HL-60/S4 treated with retinoic acid at 250 ng/mL for 4 days and 3 days (cell line): ENCODE measurements around the gene EBF4.

Source experiments
- in situ Hi-C: fragments of 300-500 bp; cut with MboI; formaldehyde crosslinking; loops from 2 replicates; pipeline ENCODE4 v1.7.0; 2022; ENCODE audit warnings: low sequenced_read_pairs

EBF4 gene

GRCh38 chr20:2698912-2699311, 6.3 kb downstream of the EBF4 start:
- in situ Hi-C loops: no loop called here

GRCh38 chr20:2699775-2700413, 7.3 kb downstream of the EBF4 start:
- in situ Hi-C loops: no loop called here

- in situ Hi-C loops: no loop called here
Observed at GRCh38 chr20:2700913-2701620, 8.5 kb downstream of the EBF4 start.

- in situ Hi-C loops: no loop called here
Observed at GRCh38 chr20:2701671-2702081, 9.1 kb downstream of the EBF4 start.

DNA sequence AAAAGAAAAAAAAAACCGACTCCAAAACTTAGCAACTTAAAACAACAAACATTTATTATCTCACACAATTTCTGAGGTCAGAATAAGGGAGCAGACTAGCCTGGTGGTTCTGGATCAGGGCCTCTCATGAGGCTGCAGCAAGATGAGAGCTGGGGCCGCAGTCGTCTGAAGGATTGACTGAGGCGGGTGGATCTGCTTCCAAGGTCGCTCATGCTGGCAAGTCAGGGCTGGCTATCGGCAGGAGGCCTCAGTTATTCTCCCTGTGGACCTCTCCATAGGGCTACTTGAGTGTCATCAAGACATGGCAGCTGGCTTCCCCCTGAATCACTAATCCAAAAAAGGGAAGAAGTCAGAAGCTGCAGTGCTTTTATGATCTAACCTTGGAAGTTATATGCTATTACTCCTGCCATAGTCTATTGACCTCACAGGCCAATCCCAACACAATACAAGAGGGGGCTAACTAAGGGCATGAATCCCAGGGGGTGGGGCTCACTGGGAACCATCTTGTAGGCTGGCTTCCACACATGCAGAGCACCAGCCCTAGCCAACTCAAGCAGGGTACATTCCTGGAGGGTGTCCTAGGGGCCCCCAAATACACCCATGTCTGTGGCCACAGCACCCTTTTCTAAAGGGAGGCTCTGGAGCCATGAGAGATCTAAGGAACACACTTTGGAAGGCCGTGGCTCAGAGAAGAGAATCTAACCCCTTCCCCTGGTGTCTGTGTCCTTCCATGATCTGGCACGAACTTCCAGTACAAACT, 11.3 kb downstream of the EBF4 start:
- in situ Hi-C loops: no loop called here

- in situ Hi-C loops: no loop called here
Observed at GRCh38 chr20:2705931-2706645, 13.5 kb downstream of the EBF4 start.

DNA sequence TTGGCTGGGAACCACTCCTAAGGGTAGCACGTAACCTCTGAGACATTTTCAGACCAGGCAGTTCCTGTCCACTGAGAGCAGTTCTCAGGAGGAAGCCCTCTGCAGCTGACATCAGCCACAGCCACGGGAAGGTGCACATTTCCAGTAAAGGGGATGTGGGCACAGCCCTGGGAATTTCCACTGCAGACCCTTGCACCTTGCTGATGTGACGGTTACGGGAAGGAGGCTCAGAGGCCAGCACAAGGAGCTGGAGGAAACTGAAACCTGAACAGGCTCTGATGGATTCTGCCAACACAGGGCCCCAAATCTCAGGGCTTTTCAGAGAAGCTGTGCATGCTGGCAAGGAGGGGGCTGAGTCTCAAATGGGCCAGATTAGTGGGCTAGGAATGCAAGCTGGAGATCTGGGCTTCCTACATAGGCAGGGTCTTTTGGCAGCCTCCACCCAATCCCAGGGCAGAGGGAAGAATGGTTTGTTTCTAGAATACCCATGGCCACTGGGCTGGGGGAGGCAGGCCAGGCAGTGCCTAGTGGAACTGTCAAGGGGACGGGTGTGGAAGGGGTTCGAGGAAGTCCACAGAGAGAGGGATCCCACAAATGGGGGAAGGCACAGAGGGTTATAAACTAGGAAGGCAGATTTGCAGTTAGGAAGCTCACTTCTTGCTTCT, 14.2 kb downstream of the EBF4 start:
- in situ Hi-C loops: no loop called here

- in situ Hi-C loops: no loop called here
Observed at GRCh38 chr20:2707353-2708072, 14.9 kb downstream of the EBF4 start.

GRCh38 chr20:2708073-2708415, 15.5 kb downstream of the EBF4 start:
- in situ Hi-C loops: no loop called here

DNA sequence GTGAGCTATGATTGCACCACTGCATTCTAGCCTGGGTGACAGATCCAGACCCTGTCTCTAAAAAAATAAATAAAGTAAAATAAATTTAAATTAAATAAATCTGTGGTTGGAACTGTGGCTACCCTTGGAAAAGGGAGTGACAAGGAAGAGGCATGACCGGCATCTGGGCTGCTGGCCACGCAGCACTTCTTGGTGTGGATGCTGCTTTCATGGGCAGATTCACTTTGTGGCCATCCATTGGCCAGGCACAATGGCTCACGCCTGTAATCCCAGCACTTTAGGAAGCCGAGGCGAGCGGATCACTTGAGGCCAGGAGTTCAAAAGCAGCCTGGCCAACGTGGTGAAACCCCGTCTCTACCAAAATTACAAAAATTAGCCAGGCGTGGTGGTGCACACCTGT, 16.1 kb downstream of the EBF4 start:
- in situ Hi-C loops: no loop called here

DNA sequence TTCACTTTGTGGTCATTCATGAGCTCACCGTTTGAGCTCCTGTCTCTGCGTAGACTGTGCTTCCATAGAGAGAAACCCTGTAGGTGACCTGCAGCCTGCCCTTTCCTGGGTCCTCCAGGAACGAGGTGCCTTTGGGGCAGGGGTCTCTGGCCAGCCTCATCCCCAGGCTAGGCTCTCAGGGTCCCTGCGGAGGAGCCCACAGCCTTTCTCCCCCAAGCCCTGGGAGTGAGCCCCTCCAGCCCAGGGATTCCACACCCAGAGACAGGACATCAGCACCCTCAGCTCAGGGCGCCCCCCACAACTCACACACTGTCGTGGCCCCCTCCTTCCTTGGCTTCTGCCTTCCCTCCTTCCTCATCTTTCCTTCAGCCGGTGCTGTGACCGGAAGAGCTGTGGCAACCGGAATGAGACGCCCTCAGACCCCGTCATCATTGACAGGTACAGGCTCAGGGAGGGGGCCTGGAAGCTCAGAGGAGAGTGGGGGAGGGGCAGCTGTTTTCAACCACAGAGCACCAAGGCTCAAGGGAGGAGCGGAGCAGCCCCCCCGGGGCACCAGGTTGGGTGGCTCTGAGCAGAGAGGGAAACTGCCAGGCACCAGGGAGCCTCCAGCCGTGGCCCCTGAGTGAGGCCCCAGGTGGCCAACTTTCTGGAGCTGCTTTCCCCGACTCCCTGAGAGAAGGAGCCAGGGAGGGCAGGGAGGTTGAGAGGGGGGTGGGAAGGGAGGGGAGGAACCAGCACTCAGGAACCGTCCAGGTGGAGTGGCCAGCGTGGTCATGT, 16.8 kb downstream of the EBF4 start:
- in situ Hi-C loops: no loop called here

- in situ Hi-C loops: no loop called here
Observed at GRCh38 chr20:2713285-2713684, 20.7 kb downstream of the EBF4 start.

GRCh38 chr20:2729251-2729713, 36.7 kb downstream of the EBF4 start:
- in situ Hi-C loops: no loop called here

DNA sequence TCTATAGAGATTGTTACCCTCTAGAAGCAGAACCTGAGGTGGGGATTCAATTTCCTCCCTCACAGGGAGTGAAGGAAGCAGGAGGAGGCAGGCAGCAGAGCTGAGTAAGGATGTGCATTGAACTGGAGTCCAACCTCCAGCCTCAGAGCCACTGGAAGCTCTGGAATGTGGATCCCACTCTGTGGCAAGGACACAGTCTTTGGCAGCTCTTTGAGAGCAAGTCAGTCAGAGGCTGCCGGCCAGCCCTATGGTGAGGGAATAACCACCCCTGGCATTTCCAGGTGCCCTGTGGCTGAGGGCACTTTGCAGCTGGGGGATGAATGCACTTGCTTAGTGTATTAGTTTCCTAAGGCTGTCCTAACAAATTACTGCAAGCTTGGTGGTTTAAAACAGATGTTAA, 37.2 kb downstream of the EBF4 start:
- in situ Hi-C loops: no loop called here

DNA sequence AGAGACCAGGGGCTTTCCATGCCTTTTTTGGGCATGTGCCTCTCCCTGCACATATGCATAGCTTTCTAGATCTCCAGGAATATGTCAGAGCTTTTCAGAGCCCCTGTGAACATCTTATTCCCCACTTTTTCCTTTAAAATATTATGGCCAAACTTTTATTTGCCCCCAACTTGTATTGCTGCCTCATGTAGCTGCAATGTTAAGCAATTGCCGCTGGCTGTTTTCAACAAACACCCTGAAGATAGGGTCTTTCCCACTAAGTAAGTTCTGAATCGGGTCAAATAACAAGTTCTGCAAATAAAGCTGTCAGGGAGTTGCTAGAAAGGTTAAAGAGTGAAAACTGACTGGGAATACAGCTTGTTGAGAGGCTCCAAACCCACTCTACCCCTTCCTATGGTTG, 42.3 kb downstream of the EBF4 start:
- in situ Hi-C loops: no loop called here

- in situ Hi-C loops: no loop called here
Observed at GRCh38 chr20:2736441-2736840, 43.9 kb downstream of the EBF4 start.

DNA sequence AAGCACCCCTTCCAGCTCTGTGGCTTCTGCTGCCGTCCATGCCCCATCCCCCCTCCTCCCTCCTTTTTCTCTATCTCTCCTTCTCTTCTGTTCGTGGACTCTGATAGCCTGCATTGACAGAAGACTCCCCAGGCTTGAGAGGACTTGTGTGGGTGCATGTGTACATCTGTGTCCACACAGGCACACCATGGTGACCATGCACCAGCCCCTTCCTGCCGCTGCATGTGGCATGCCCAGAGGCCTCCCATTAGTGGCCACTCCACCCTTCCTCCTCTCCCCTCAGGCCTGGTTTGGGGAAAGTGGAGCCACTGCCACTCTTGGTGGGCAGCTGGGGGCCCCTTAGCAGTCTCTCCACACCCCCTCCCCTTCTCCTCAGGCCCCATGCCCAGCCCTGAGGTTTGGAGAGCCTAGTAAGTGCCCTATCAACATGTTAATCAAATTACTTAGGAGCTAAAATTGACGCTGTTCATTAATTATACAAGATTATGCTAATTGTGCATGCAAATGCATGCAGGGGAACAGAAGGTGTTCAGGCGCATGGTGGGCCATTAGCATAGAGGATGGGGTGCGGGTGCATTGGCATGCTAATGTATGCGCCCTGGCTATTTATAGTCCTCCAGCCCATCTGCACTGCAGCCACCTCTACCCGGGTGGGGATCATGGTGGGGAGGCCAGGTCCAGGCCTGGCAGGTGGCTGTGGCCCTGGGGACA, 45.9 kb downstream of the EBF4 start:
- in situ Hi-C loops: no loop called here

- in situ Hi-C loops: no loop called here
Observed at GRCh38 chr20:2739042-2739398, 46.4 kb downstream of the EBF4 start.

DNA sequence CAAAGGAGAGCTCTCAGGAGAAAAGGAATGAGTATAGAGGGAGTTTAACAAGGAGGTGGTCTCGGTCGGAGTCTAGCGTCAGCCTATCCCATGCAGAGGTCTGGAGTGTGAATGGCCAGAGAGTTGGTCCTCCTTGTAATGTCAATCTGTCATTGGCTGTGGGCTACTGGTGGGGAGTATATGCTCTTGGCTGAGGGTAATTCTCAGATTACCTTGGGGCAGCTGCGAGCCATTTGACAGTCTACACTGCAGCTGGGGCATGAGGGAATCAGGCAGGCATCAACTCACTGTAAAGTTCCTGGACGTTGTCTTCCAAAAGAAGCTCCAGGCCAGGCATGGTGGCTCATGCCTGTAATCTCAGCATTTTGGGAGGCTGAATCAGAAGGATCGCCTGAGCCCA, 48.1 kb downstream of the EBF4 start:
- in situ Hi-C loops: loop anchor here (10.0 kb wide), 1 partner anchor 56 kb away; no protein-coding TSS in a partner anchor
